ENCODE results near the gene GIMAP6.
"Not testable (repeated sequence)": the region's sequence is repeated elsewhere in the genome, so short reads cannot be mapped to it uniquely, and the experiment has no call there.

GIMAP6 gene

DNA sequence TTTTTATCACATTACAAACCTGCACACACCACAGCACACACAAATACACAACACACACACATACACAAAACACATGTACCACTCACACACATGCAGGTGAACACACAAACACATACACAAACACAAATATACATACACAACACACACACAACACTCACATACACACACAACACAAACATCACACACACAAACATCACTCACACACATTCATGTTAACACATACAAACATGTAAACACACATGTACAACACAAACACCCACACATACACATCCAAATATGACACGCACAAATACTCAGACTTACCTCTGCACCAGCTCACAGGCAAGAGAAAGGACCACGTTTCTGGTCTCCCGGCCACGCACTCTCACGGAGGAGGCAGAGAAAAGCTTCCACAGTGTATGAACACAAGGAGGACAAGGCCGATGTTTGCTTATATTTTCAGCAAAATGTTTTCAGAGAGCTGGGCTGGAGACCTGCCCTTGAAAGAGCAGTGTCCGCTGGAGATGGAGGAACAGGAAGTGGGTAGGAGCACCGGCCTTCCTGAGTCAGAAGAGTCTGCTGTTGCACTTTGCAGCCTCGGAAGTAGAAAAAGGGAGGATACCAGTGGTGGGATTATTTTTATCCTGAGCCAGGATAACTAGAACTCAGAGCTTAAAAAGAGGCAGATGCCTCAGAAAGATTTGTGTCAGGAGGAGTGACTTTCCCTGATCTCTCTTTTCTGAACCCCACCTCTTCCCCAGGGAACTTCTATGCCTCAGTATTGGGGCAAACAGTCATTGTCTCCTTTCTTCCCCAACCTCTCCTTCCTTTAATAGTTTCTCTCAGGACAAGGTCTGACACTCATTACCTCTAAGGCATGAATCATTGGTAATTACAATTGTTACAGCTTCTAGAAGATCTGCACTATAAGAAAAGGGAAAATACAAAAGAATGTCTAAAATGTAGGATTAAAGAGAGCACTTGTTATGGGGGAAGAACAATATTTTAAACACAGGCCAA, at the start of gene GIMAP6:
TSS of gene GIMAP6 (minus strand) at position 520 of the 999 bp plus-strand sequence. CDS start 2,243 bp downstream, outside the sequence.
- DNase-seq (ENCODE audit: low spot score), result no peak

GRCh38 chr7:150680364-150680763, 48.2 kb upstream of the GIMAP6 start:
- DNase-seq (ENCODE audit: low spot score), result not testable (repeated sequence)

DNA sequence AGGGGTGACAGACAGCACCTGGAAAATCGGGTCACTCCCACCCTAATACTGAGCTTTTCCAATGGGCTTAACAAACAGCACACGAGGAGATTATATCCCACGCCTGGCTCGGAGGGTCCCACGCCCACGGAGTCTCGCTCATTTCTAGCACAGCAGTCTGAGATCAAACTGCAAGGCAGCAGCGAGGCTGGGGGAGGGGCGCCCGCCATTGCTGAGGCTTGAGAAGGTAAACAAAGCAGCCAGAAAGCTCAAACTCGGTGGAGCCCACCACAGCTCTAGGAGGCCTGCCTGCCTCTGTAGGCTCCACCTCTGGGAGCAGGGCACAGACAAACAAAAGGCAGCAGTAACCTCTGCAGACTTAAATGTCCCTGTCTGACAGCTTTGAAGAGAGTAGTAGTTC, 46.4 kb upstream of the GIMAP6 start:
- DNase-seq (ENCODE audit: low spot score), result not testable (repeated sequence)

GRCh38 chr7:150676854-150677253, 44.7 kb upstream of the GIMAP6 start:
- not testable (repeated sequence) for DNase-seq (ENCODE audit: low spot score)

DNA sequence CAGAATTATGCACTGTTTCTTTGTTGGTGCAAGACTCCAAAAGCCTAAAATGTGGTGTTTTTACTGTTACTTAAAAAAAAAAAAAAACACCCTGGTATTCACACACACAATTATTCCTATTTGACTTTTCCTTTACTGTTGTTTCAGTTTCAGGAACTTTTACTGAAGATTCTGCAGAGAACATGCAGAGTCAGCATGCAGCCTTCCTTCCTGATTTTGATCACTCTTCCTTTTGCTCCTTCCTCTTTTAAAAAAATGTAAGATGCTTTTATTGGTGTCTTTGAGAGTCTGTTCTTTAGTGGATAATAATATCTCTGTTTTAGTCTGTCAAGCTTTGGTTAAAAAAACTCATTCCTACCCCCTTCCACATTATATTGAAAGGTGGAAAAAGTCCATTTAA, 44.1 kb upstream of the GIMAP6 start:
- DNase-seq (ENCODE audit: low spot score), result not testable (repeated sequence)

DNA sequence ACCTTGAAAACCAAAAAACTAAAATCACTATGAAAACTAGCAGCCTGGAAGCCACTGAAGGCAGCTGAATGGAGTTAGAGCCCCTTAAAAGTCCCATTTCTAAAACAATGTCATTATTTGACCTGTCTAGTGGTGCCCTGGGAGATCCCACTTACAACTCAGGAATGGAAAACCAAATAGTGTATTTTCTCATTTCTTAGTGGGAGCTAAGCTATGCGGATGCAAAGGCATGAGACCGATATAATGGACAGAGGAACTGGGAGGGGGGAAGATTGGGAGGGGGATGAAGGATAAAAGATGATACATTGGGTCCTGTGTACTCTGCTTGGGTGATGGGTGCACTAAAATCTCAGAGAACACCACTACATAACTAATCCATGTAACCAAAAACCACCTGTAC, 43.5 kb upstream of the GIMAP6 start:
- DNase-seq (ENCODE audit: low spot score), result no peak

DNA sequence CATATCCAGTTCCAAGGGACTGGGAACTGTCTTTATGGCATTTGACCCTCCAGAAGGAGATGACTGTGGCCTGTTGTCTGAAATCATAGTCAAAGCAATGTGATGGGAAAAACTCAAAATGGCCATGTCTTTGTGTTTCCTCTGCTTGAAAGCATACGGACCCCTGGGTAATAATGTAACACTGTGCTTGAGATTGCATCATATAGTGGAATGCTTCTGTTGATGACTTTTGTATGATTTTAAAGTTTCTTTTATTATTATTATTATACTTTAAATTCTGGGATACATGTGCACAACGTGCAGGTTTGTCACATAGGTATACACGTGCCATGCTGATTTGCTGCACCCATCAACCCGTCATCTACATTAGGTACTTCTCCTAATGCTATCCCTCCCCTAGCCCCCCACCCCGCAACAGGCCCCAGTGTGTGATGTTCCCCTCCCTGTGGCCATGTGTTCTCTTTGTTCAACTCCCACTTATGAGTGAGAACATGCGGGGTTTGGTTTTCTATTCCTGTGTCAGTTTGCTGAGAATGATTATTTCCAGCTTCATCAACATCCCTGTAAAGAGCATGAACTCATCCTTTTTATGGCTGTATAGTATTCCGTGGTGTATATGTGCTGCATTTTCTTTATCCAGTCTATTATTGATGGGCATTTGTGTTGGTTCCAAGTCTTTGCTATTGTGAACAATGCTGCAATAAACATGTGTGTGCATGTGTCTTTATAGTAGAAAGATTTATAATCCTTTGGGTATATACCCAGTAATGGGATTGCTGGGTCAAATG, 39.8 kb upstream of the GIMAP6 start:
- not testable (repeated sequence) for DNase-seq (ENCODE audit: low spot score)

- DNase-seq (ENCODE audit: low spot score), result no peak
Measured at GRCh38 chr7:150668977-150669376, 36.8 kb upstream of the GIMAP6 start.

DNA sequence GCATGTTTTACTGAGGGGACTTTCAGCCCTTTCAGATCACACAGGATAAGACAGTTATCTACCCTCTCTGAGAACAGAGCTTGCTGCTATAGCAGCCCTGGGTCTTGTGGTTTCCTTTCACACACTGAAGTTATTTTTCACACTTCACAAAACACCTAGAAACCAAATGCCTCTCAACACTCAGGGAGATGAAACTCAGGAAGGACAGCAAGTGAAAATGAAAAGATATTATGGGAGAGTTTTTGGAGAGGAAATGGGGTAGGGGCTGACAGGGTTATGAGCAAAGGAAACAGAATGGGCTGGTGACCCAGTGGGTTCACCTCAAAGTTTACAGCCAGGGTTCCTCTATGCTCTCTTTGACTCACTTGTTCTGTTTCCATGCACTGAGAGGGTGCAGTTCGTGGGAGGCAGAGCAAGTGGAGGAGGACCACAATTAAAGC, 36.3 kb upstream of the GIMAP6 start:
- no peak for DNase-seq (ENCODE audit: low spot score)

DNA sequence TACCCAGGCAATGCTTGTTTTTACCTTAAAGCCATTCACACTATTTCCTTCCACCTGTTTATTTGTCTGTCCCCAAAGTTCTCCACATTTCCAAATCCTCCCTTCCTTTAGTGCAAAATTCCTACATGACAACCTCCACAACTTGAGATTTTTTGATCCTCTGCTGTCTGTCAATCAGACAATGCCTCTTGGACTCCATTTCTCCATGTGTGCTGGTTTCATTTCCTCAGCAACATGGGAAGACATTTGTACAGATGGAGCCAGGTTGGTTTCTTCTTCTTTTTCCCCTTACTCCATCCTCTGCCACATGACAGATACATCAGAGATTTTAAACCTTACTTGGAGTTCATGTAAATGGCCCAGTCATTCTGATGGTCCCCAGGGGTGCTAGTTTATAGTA, 34.2 kb upstream of the GIMAP6 start:
- DNase-seq (ENCODE audit: low spot score), result no peak

GRCh38 chr7:150665896-150666295, 33.7 kb upstream of the GIMAP6 start:
- no peak for DNase-seq (ENCODE audit: low spot score)

- DNase-seq (ENCODE audit: low spot score), result no peak
Measured at GRCh38 chr7:150665089-150665748, 33.0 kb upstream of the GIMAP6 start.

- no peak for DNase-seq (ENCODE audit: low spot score)
Measured at GRCh38 chr7:150663802-150664494, 31.8 kb upstream of the GIMAP6 start.

DNA sequence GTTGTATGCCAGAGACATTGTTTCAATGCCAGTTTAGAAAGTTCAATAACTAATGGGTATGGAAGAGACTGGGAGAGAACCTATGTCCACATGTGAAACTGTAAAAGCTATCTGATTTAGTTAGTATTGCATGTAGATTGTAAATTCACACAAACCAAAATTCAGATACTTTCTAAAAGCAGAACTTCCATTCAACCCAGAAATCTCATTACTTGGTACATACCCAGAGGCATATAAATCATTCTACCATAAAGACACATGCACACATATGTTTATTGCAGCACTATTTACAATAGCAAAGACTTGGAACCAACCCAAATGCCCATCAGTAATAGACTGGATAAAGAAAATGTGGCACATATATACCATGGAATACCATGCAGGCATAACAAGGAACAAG, 30.6 kb upstream of the GIMAP6 start:
- not testable (repeated sequence) for DNase-seq (ENCODE audit: low spot score)

DNA sequence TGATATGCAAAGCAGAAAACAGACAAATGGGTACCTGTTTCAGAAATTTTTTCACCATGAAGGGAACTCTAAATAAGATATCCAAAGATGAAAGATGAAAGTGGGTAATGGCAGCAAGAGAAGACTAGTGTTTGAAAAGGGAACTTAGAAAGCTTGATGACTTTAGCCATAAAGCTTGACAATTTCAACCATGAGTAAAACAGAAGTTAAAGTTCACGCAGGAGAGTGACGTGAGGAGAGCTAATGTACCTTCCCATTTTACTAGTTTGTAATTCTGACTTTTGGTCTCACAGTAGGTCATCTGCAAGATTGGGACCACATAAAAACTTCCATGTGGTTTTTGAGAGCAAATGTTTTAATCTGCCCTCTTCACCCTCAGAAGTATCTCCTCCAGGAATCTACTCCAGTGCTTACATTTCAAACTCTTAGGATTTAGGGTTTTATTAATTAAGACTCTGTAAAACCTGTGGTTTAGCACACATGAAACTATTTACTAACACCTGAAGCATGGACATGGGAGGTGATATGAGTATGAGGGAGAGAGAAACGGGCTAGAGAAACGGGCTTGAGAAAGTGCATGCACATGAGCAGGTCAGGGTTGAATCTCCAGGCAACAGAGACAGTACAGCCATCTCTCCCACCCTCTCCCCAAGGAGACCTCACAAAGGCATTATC, 28.9 kb upstream of the GIMAP6 start:
- DNase-seq (ENCODE audit: low spot score), result no peak

GRCh38 chr7:150657526-150657925, 25.3 kb upstream of the GIMAP6 start:
- no peak for DNase-seq (ENCODE audit: low spot score)

GRCh38 chr7:150656047-150656446, 23.9 kb upstream of the GIMAP6 start:
- no peak for DNase-seq (ENCODE audit: low spot score)

DNA sequence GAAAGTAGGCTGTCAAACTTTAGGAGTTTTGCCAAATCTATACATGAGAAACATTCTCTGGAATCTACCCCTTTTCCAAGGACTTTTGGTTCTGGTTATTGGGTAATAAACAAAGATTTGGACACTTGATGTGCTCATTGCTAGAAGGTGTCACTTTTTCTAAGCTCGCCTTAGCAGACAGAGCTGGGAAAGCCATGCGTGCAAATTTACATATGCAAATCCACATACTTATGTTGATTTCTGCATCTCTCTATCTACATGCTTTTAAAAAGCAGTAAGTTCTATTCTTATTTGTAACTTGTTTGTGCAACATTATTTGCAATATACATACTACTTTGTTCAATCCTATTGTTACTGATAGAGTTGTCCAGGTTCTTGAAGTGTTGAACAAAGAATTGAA, 22.5 kb upstream of the GIMAP6 start:
- no peak for DNase-seq (ENCODE audit: low spot score)

DNA sequence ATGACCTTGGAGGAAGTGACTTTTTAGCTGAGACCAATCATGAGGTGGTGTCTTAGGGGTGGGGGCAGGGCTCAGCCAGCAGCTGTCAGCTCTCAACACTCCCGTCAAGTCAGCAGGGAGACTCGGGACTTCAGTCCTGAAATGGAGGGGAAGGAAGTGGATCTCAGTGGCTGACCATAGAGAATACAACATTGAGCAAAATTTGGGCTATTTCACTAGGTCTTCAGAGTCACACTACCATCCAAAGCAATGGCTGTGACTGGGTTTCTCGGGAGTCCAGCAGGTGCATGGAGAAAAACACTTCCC, 16.8 kb upstream of the GIMAP6 start:
- DNase-seq (ENCODE audit: low spot score), result no peak

GRCh38 chr7:150648353-150649079, 16.3 kb upstream of the GIMAP6 start:
- DNase-seq (ENCODE audit: low spot score), result no peak
